Measurements from ENCODE around the gene RPL29.
A peak's percentile ranks its signal among the peaks of the same experiment; 100 is the strongest.

RPL29 gene

GRCh38 chr3:51961602-51962569 lies 33.8 kb downstream of the RPL29 start:
- DNase-seq: no peak

- DNase-seq: no peak
Measured at GRCh38 chr3:51961011-51961410, 34.7 kb downstream of the RPL29 start.

- DNase-seq: no peak
Measured at GRCh38 chr3:51960386-51960785, 35.3 kb downstream of the RPL29 start.

- no peak for DNase-seq
Measured at GRCh38 chr3:51959651-51960050, 36.0 kb downstream of the RPL29 start.

- no peak for DNase-seq
Measured at GRCh38 chr3:51958603-51959521, 36.8 kb downstream of the RPL29 start.

- no peak for DNase-seq
Measured at GRCh38 chr3:51957520-51958205, 38.0 kb downstream of the RPL29 start.

GRCh38 chr3:51955893-51956770 lies 39.6 kb downstream of the RPL29 start:
- DNase-seq: peak; percentile 62

GRCh38 chr3:51955175-51955892 lies 40.4 kb downstream of the RPL29 start, which contains the start of gene GPR62:
Gene GPR62 (plus strand): TSS chr3:51955381. CDS start chr3:51955653, 272 bp downstream.
- DNase-seq: no peak

- no peak for DNase-seq
Measured at GRCh38 chr3:51954713-51955112, 41.0 kb downstream of the RPL29 start.

- no peak for DNase-seq
Measured at GRCh38 chr3:51954105-51954504, 41.6 kb downstream of the RPL29 start.

- no peak for DNase-seq
Measured at GRCh38 chr3:51953445-51953844, 42.2 kb downstream of the RPL29 start.

- no peak for DNase-seq
Measured at GRCh38 chr3:51950899-51951298, 44.8 kb downstream of the RPL29 start.

GRCh38 chr3:51949121-51949520 lies 46.6 kb downstream of the RPL29 start:
- DNase-seq: no peak

GRCh38 chr3:51948016-51948580 lies 47.6 kb downstream of the RPL29 start:
- DNase-seq: no peak

GRCh38 chr3:51947215-51947900 lies 48.3 kb downstream of the RPL29 start:
- no peak for DNase-seq

GRCh38 chr3:51946796-51947195 lies 48.9 kb downstream of the RPL29 start:
- no peak for DNase-seq

GRCh38 chr3:51945926-51946705 lies 49.6 kb downstream of the RPL29 start:
- DNase-seq: no peak

GRCh38 chr3:51945031-51945840 lies 50.5 kb downstream of the RPL29 start:
- DNase-seq: no peak

Data from NCI-H2171 treated with DMSO at 0.1 percent for 48 hours (cell line).